K562 (cell line): ENCODE results near the gene CCDC159. TPM values are rescaled to one million over a fixed set of nuclear protein-coding genes. Genes with fewer than 3 reads are reported as not detected.

Source experiments
- ATF4 ChIP-seq: fragments of 450-650 bp; formaldehyde crosslinking; IDR thresholded peaks from 2 replicates; pipeline ENCODE4 v1.4.0; 2022; ENCODE audit warnings: mild to moderate bottlenecking, moderate library complexity
- CTCFL ChIP-seq: IDR thresholded peaks from 2 replicates; pipeline ENCODE4 v1.6.1; 2011; ENCODE audit warnings: borderline replicate concordance, low read depth, mild to moderate bottlenecking, moderate library complexity, low read length; ENCODE audit not compliant: insufficient read depth, poor library complexity, severe bottlenecking
- E2F3 ChIP-seq: fragments of 250-450 bp; sonication (Bioruptor Pico); IDR thresholded peaks from 2 replicates; pipeline ENCODE4 v1.4.0; 2020; ENCODE audit warnings: mild to moderate bottlenecking
- EGR1 ChIP-seq: fragments of 450-650 bp; conservative IDR thresholded peaks from 2 replicates; pipeline ENCODE4 v1.6.1; 2017; ENCODE audit warnings: mild to moderate bottlenecking
- MAFF ChIP-seq: IDR thresholded peaks from 2 replicates; pipeline ENCODE4 v1.6.1; 2012; ENCODE audit warnings: low read length, improper control_type of control experiment
- NCOR1 ChIP-seq: fragments of 450-650 bp; IDR thresholded peaks from 2 replicates; pipeline ENCODE4 v1.6.1; 2016; ENCODE audit warnings: mild to moderate bottlenecking, moderate library complexity
- NEUROD1 ChIP-seq: fragments of 150-350 bp; IDR thresholded peaks from 2 replicates; pipeline ENCODE4 v1.6.1; 2014; ENCODE audit warnings: borderline replicate concordance, low read length, low read depth; ENCODE audit not compliant: partially characterized antibody
- NR2C1 ChIP-seq, 2 experiments: fragments of 450-650 bp; IDR thresholded peaks; 2 replicates each; pipeline ENCODE4 v1.6.1; 2017; ENCODE audit warnings: mild to moderate bottlenecking in 2 of 2, antibody characterized with exemption in 1 of 2, inconsistent platforms in 1 of 2, missing compliant biosample characterization in 1 of 2, missing genetic modification characterization in 1 of 2
- NR2C2 ChIP-seq, 2 experiments: fragments of 200-800 bp in 1 of 2; sonication (Bioruptor generic) in 1 of 2; sonication (generic) in 1 of 2; formaldehyde crosslinking in 1 of 2; IDR thresholded peaks; 2 replicates each; pipeline versions ENCODE4 v1.6.1 to v1.8.0; 2016 to 2022; ENCODE audit warnings: mild to moderate bottlenecking in 1 of 2, missing compliant biosample characterization in 1 of 2, missing genetic modification characterization in 1 of 2, missing genetic modification reagents in 1 of 2
- POLR2B ChIP-seq: fragments of 450-650 bp; IDR thresholded peaks from 2 replicates; pipeline ENCODE4 v1.6.1; 2018; ENCODE audit warnings: low read depth; ENCODE audit not compliant: partially characterized antibody
- PRDM10 ChIP-seq: fragments of 450-650 bp; IDR thresholded peaks from 2 replicates; pipeline ENCODE4 v1.6.1; 2018; ENCODE audit not compliant: partially characterized antibody
- TBL1XR1 ChIP-seq, 2 experiments: IDR thresholded peaks; 2 replicates each; pipeline ENCODE4 v1.6.1; 2012; ENCODE audit warnings: improper control_type of control experiment in 2 of 2, low read length in 2 of 2, mild to moderate bottlenecking in 1 of 2
- TFAP4 ChIP-seq: sonication (generic); formaldehyde crosslinking; IDR thresholded peaks from 2 replicates; pipeline ENCODE4 v1.8.0; 2022; ENCODE audit warnings: missing genetic modification reagents, mild to moderate bottlenecking, moderate library complexity, borderline replicate concordance
- ZBTB7A ChIP-seq: IDR thresholded peaks from 2 replicates; pipeline ENCODE4 v1.6.1; 2011; ENCODE audit warnings: low read depth, mild to moderate bottlenecking, low read length, moderate library complexity, borderline replicate concordance; ENCODE audit not compliant: control insufficient read depth
- ZBTB9 ChIP-seq: fragments of 450-650 bp; formaldehyde crosslinking; IDR thresholded peaks from 2 replicates; pipeline ENCODE4 v1.4.0; 2020; ENCODE audit warnings: mild to moderate bottlenecking, moderate library complexity
- polyA plus RNA-seq, 8 experiments: library from polyadenylated mRNA; depleted of rRNA in 4 of 8; stranded (reverse) in 5 of 8; unstranded in 3 of 8; fragments of >200 nt; fragmentation: Nextera tagmentation in 2 of 8; fragmentation: Illumina TruSeq in 1 of 8; extraction: Ambion mirVana in 2 of 8; extraction: Trizol in 1 of 8; gene quantifications; 2 replicates each; pipeline versions ENCODE4 v1.2.1 to v1.2.3, GENCODE V29; 2011 to 2014; ENCODE audit warnings: inconsistent platforms in 1 of 8, missing spikeins in 1 of 8
- total RNA-seq, 7 experiments: library from RNA; depleted of rRNA in 6 of 7; stranded (reverse); fragments of >200 nt in 6 of 7; fragmentation: Illumina TruSeq in 2 of 7; extraction: Trizol in 2 of 7; gene quantifications; 2 replicates each; pipeline versions ENCODE4 v1.2.1 to v1.2.3, GENCODE V29; 2011 to 2021; ENCODE audit warnings: low replicate concordance in 1 of 7

The CCDC159 gene
- total and polyA plus RNA-seq, 9 of the 15 experiments (the other 6 are each of a cell fraction or from before 2014, with no cell fraction given), result 0.68 to 10.1 (median 4.7) TPM

- peak; percentile 76; the same call in 1 of the 2 replicates for TF ChIP-seq TFAP4 (CRISPR knock-in tag)
- no peak for TF ChIP-seq MAFF
- no peak for TF ChIP-seq EGR1
- TF ChIP-seq ZBTB7A, result 0 out of 2 replicates have a peak, but pooled peaks have one; percentile 11
- TF ChIP-seq POLR2B, result peak; percentile 86
- TF ChIP-seq NR2C2 (CRISPR knock-in tag; IDR thresholded peaks at IDR 0.05), result 0 out of 2 replicates have a peak, but pooled peaks have one; percentile 65
- peak; percentile 85; the same call in 1 of the 2 replicates for TF ChIP-seq NR2C2 (tag; IDR thresholded peaks at IDR 0.05)
- TF ChIP-seq NR2C1 (IDR thresholded peaks at IDR 0.05), result no peak
- TF ChIP-seq NR2C1 (tag; IDR thresholded peaks at IDR 0.05), result peak; percentile 74
- TF ChIP-seq NEUROD1, result peak; percentile 42
- 0 out of 2 replicates have a peak, but pooled peaks have one; percentile 41 for TF ChIP-seq E2F3 (CRISPR knock-in tag)
- TF ChIP-seq ATF4, result peak; percentile 65
- TF ChIP-seq ZBTB9, result peak; percentile 90
- TF ChIP-seq CTCFL, result no peak
- TF ChIP-seq NCOR1, result no peak
- no peak for TF ChIP-seq PRDM10
- TF ChIP-seq TBL1XR1 (IDR thresholded peaks at IDR 0.05; ENCODE audit: low read length in 2 of 2), result peak; percentile 8 to 25; a peak in 1 of 4 replicates
Measured at GRCh38 chr19:11374433-11375142, 28.3 kb downstream of the CCDC159 start, which contains the start of gene SWSAP1 (continued).
